ENCODE results near the gene TMEM233.

- TF ChIP-seq FOSL1 (IDR thresholded peaks at IDR 0.05; ENCODE audit: low read depth) (no peak), POLR2A (IDR thresholded peaks at IDR 0.05; ENCODE audit: borderline replicate concordance, extremely low read depth, insufficient read depth, insufficient read length) (no peak), CTCF (IDR thresholded peaks at IDR 0.05 in 2 of 3, conservative IDR thresholded peaks at IDR 0.05 in 1 of 3; ENCODE audit: borderline replicate concordance in 1 of 3, insufficient read depth in 1 of 3, low read depth in 2 of 3, low read length in 2 of 3) (no peak), TCF7L2 (IDR thresholded peaks at IDR 0.05; ENCODE audit: borderline replicate concordance, extremely low read depth, insufficient read depth, insufficient read length) (no peak), EZH2 (IDR thresholded peaks at IDR 0.05) (no peak)
- TF ChIP-seq, protein P1, sequence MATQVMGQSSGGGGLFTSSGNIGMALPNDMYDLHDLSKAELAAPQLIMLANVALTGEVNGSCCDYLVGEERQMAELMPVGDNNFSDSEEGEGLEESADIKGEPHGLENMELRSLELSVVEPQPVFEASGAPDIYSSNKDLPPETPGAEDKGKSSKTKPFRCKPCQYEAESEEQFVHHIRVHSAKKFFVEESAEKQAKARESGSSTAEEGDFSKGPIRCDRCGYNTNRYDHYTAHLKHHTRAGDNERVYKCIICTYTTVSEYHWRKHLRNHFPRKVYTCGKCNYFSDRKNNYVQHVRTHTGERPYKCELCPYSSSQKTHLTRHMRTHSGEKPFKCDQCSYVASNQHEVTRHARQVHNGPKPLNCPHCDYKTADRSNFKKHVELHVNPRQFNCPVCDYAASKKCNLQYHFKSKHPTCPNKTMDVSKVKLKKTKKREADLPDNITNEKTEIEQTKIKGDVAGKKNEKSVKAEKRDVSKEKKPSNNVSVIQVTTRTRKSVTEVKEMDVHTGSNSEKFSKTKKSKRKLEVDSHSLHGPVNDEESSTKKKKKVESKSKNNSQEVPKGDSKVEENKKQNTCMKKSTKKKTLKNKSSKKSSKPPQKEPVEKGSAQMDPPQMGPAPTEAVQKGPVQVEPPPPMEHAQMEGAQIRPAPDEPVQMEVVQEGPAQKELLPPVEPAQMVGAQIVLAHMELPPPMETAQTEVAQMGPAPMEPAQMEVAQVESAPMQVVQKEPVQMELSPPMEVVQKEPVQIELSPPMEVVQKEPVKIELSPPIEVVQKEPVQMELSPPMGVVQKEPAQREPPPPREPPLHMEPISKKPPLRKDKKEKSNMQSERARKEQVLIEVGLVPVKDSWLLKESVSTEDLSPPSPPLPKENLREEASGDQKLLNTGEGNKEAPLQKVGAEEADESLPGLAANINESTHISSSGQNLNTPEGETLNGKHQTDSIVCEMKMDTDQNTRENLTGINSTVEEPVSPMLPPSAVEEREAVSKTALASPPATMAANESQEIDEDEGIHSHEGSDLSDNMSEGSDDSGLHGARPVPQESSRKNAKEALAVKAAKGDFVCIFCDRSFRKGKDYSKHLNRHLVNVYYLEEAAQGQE (IDR thresholded peaks at IDR 0.05; ENCODE audit: low read depth), result no peak
These were observed 78.6 kb downstream of the TMEM233 start for GRCh38 chr12:119672194-119672593.
